DND-41 (cell line): ENCODE data around the gene ATXN7L1.

ENCODE experiments used
- ATAC-seq: fragments of 200-7000 bp; cut with Tn5 transposase; 3 replicates; pipeline ENCODE4 v1.9.1; 2021; ENCODE audit warnings: low read depth; ENCODE audit not compliant: insufficient read depth
- DNase-seq: peaks from one replicate; pipeline ENCODE4 v3.0.0-alpha.2; 2020
- H2AFZ ChIP-seq: 2 replicates; pipeline ENCODE4 v1.6.0; 2012; ENCODE audit warnings: low read depth, low read length
- H3K27ac ChIP-seq: 2 replicates; pipeline ENCODE4 v1.5.1; 2012; ENCODE audit warnings: low read length, inconsistent platforms
- H3K27me3 ChIP-seq: fragments of 200-600 bp; sonication (generic); 2 replicates; pipeline ENCODE4 v1.6.0; 2012; ENCODE audit warnings: low read length, mild to moderate bottlenecking, inconsistent platforms; ENCODE audit not compliant: insufficient read depth, poor library complexity
- H3K36me3 ChIP-seq: 2 replicates; pipeline ENCODE4 v1.5.1; 2012; ENCODE audit warnings: low read length, inconsistent platforms; ENCODE audit not compliant: insufficient read depth
- H3K4me1 ChIP-seq: 2 replicates; pipeline ENCODE4 v1.5.1; 2012; ENCODE audit warnings: mild to moderate bottlenecking, low read length; ENCODE audit not compliant: insufficient read depth
- H3K4me2 ChIP-seq: 2 replicates; pipeline ENCODE4 v1.6.0; 2012; ENCODE audit warnings: mild to moderate bottlenecking, moderate library complexity, low read length, inconsistent platforms; ENCODE audit not compliant: insufficient read depth
- H3K4me3 ChIP-seq, 2 experiments: fragments of 200-600 bp in 1 of 2; shearing (Covaris generic) in 1 of 2; 2 replicates each; pipeline ENCODE4 v1.5.1; 2012 to 2016; ENCODE audit warnings: inconsistent platforms in 2 of 2, low read length in 2 of 2, mild to moderate bottlenecking in 2 of 2, low read depth in 1 of 2, moderate library complexity in 1 of 2
- H3K79me2 ChIP-seq: 2 replicates; pipeline ENCODE4 v1.6.0; 2012; ENCODE audit warnings: low read length, inconsistent platforms; ENCODE audit not compliant: insufficient read depth
- H3K9ac ChIP-seq: 2 replicates; pipeline ENCODE4 v1.6.0; 2012; ENCODE audit warnings: low read depth, mild to moderate bottlenecking, inconsistent platforms, low read length, moderate library complexity
- H3K9me3 ChIP-seq: 2 replicates; pipeline ENCODE4 v1.5.1; 2012; ENCODE audit warnings: low read length, moderate library complexity, mild to moderate bottlenecking, inconsistent platforms; ENCODE audit not compliant: insufficient read depth, severe bottlenecking
- H4K20me1 ChIP-seq: 2 replicates; pipeline ENCODE4 v1.6.0; 2012; ENCODE audit warnings: low read length; ENCODE audit not compliant: insufficient read depth
- CTCF ChIP-seq: IDR thresholded peaks from 2 replicates; pipeline ENCODE4 v1.5.1; 2012; ENCODE audit warnings: borderline replicate concordance, low read length, moderate library complexity, mild to moderate bottlenecking; ENCODE audit not compliant: poor library complexity, severe bottlenecking; ENCODE audit errors: extremely low read depth
- EZH2 ChIP-seq: IDR thresholded peaks from 3 replicates; pipeline ENCODE4 v1.6.1; 2012; ENCODE audit warnings: borderline replicate concordance, low read depth, mild to moderate bottlenecking, moderate library complexity, low read length, inconsistent platforms; ENCODE audit not compliant: severe bottlenecking

The ATXN7L1 gene

GRCh38 chr7:105876091-105876963, at the start of gene ATXN7L1:
Gene ATXN7L1 (minus strand): TSS chr7:105876599. CDS start chr7:105876558, 41 bp downstream.
- TF ChIP-seq CTCF (peak; percentile 69), EZH2 (no peak)
- peak within 1 kb of the TSS; percentile 63 to 96 for H3K4me3 ChIP-seq
- peak within 1 kb of the TSS; percentile 87 for H3K27ac ChIP-seq
- H3K79me2 ChIP-seq = no peaks in the 10 kb centered on the region
- H3K9me3 ChIP-seq = no peaks in the 10 kb centered on the region
- H3K9ac ChIP-seq = peak within 1 kb of the TSS; percentile 74
- no peaks in the 10 kb centered on the region for H4K20me1 ChIP-seq
- H3K36me3 ChIP-seq = no peaks in the 10 kb centered on the region
- H3K4me2 ChIP-seq = peak within 1 kb of the TSS; percentile 89
- peak within 1 kb of the TSS; percentile 94 for H2AFZ ChIP-seq
- H3K4me1 ChIP-seq = peaks cover 19% of the 10 kb centered on the region
- ATAC-seq = peak; percentile 91
- peaks cover 34% of the 10 kb centered on the region for H3K27me3 ChIP-seq
- DNase-seq = peak; percentile 92

- no peaks in the 10 kb centered on the region for H3K79me2 ChIP-seq
- DNase-seq = no peak
Measured at GRCh38 chr7:105926131-105926530, 49.7 kb upstream of the ATXN7L1 start.

GRCh38 chr7:105924945-105925344, 48.5 kb upstream of the ATXN7L1 start:
- Histone ChIP-seq H3K27me3 (peaks cover 7% of the 10 kb centered on the region), H3K4me3 (no peak overlapping the region), H3K9ac (no peak overlapping the region), H3K4me2 (no peak overlapping the region), H4K20me1 (no peaks in the 10 kb centered on the region), H3K27ac (no peak overlapping the region), H3K79me2 (no peaks in the 10 kb centered on the region), H2AFZ (no peak overlapping the region), H3K36me3 (no peaks in the 10 kb centered on the region), H3K4me1 (no peaks in the 10 kb centered on the region), H3K9me3 (peaks cover 13% of the 10 kb centered on the region)
- DNase-seq = no peak
- peak; percentile 65 for ATAC-seq
- no peak for TF ChIP-seq CTCF
- no peak for TF ChIP-seq EZH2

More at GRCh38 chr7:105926131-105926530, 49.7 kb upstream of the ATXN7L1 start:
- Histone ChIP-seq H3K36me3 (no peaks in the 10 kb centered on the region), H2AFZ (no peak overlapping the region), H3K4me1 (no peaks in the 10 kb centered on the region), H3K27me3 (peaks cover 10% of the 10 kb centered on the region), H3K9me3 (peaks cover 13% of the 10 kb centered on the region), H3K9ac (no peak overlapping the region), H4K20me1 (no peaks in the 10 kb centered on the region), H3K27ac (no peak overlapping the region), H3K4me3 (no peak overlapping the region), H3K4me2 (no peak overlapping the region)
- no peak for ATAC-seq
- TF ChIP-seq EZH2 = no peak
- TF ChIP-seq CTCF = no peak
